ENCODE data around the gene TRIM62. TPM values are rescaled to one million over a fixed set of nuclear protein-coding genes. Genes with fewer than 3 reads are reported as not detected.

TRIM62 gene
- polyA plus RNA-seq, 4 donors = 2.4 to 3.6 (median 2.8) TPM

- peaks cover 0 to 2% of the 10 kb centered on the region in 2 donors for H3K9me3 ChIP-seq (ENCODE audit: control insufficient read depth in 2 of 2, insufficient read depth in 1 of 2, low read depth in 1 of 2, low read length in 1 of 2)
- H3K27me3 ChIP-seq (ENCODE audit: control insufficient read depth in 3 of 3, insufficient read depth in 3 of 3, low read length in 3 of 3) = no peaks in the 10 kb centered on the region
- peak in 1 of 2 donors; percentile 47 for DNase-seq
- no peaks in the 10 kb centered on the region for H3K4me1 ChIP-seq (ENCODE audit: control insufficient read depth in 3 of 3, insufficient read depth in 2 of 3, low read depth in 1 of 3, low read length in 2 of 3)
- FAIRE-seq = no peak
- peak overlapping the region in 1 of 3 donors; percentile 47 for H3K27ac ChIP-seq (ENCODE audit: low read depth in 1 of 3, low read length in 2 of 3)
- 45 to 83% (median 74%) methylated on average over 24 to 25 of the region's 25 CpGs for WGBS, 3 donors
- no peak overlapping the region for H3K4me3 ChIP-seq (ENCODE audit: low read depth in 1 of 3, low read length in 3 of 3)
- H3K36me3 ChIP-seq (ENCODE audit: control insufficient read depth in 3 of 3, insufficient read depth in 2 of 3, low read depth in 1 of 3, low read length in 3 of 3) = peaks cover 0 to 14% (median 0%) of the 10 kb centered on the region in 3 donors
These were observed 20.7 kb downstream of the TRIM62 start for GRCh38 chr1:33161061-33161681.

GRCh38 chr1:33159577-33159976 is 22.3 kb downstream of the TRIM62 start:
- WGBS, 3 donors = 97 to 99% (median 98%) methylated on average over 26 of the region's 26 CpGs
- FAIRE-seq = no peak
- DNase-seq = no peak
- H3K4me1 ChIP-seq (ENCODE audit: control insufficient read depth in 3 of 3, insufficient read depth in 2 of 3, low read depth in 1 of 3, low read length in 2 of 3) = no peaks in the 10 kb centered on the region
- H3K4me3 ChIP-seq (ENCODE audit: low read depth in 1 of 3, low read length in 3 of 3) = no peak overlapping the region
- no peaks in the 10 kb centered on the region for H3K9me3 ChIP-seq (ENCODE audit: control insufficient read depth in 2 of 2, insufficient read depth in 1 of 2, low read depth in 1 of 2, low read length in 1 of 2)
- peaks cover 0 to 15% (median 0%) of the 10 kb centered on the region in 3 donors for H3K36me3 ChIP-seq (ENCODE audit: control insufficient read depth in 3 of 3, insufficient read depth in 2 of 3, low read depth in 1 of 3, low read length in 3 of 3)
- H3K27ac ChIP-seq (ENCODE audit: low read depth in 1 of 3, low read length in 2 of 3) = no peak overlapping the region
- no peaks in the 10 kb centered on the region for H3K27me3 ChIP-seq (ENCODE audit: control insufficient read depth in 3 of 3, insufficient read depth in 3 of 3, low read length in 3 of 3)

GRCh38 chr1:33158366-33158765 is 23.5 kb downstream of the TRIM62 start:
- WGBS, 3 donors = 95 to 100% (median 100%) methylated on average over 3 of the region's 3 CpGs
- Histone ChIP-seq H3K4me3 (ENCODE audit: low read depth in 1 of 3, low read length in 3 of 3) (no peak overlapping the region), H3K27me3 (ENCODE audit: control insufficient read depth in 3 of 3, insufficient read depth in 3 of 3, low read length in 3 of 3) (no peaks in the 10 kb centered on the region), H3K27ac (ENCODE audit: low read depth in 1 of 3, low read length in 2 of 3) (no peak overlapping the region), H3K36me3 (ENCODE audit: control insufficient read depth in 3 of 3, insufficient read depth in 2 of 3, low read depth in 1 of 3, low read length in 3 of 3) (peaks cover 0 to 16% (median 0%) of the 10 kb centered on the region in 3 donors), H3K4me1 (ENCODE audit: control insufficient read depth in 3 of 3, insufficient read depth in 2 of 3, low read depth in 1 of 3, low read length in 2 of 3) (no peaks in the 10 kb centered on the region), H3K9me3 (ENCODE audit: control insufficient read depth in 2 of 2, insufficient read depth in 1 of 2, low read depth in 1 of 2, low read length in 1 of 2) (no peaks in the 10 kb centered on the region)
- DNase-seq (no peak), FAIRE-seq (no peak)

- Histone ChIP-seq H3K36me3 (ENCODE audit: control insufficient read depth in 3 of 3, insufficient read depth in 2 of 3, low read depth in 1 of 3, low read length in 3 of 3) (peaks cover 0 to 16% (median 0%) of the 10 kb centered on the region in 3 donors), H3K27ac (ENCODE audit: low read depth in 1 of 3, low read length in 2 of 3) (no peak overlapping the region), H3K27me3 (ENCODE audit: control insufficient read depth in 3 of 3, insufficient read depth in 3 of 3, low read length in 3 of 3) (no peaks in the 10 kb centered on the region), H3K4me1 (ENCODE audit: control insufficient read depth in 3 of 3, insufficient read depth in 2 of 3, low read depth in 1 of 3, low read length in 2 of 3) (no peaks in the 10 kb centered on the region), H3K9me3 (ENCODE audit: control insufficient read depth in 2 of 2, insufficient read depth in 1 of 2, low read depth in 1 of 2, low read length in 1 of 2) (no peaks in the 10 kb centered on the region), H3K4me3 (ENCODE audit: low read depth in 1 of 3, low read length in 3 of 3) (no peak overlapping the region)
- no peak for DNase-seq
- WGBS, 3 donors = 89 to 95% (median 94%) methylated on average over 4 of the region's 4 CpGs
- FAIRE-seq = no peak
These were observed 24.7 kb downstream of the TRIM62 start for GRCh38 chr1:33157131-33157530.

- Histone ChIP-seq H3K9me3 (ENCODE audit: control insufficient read depth in 2 of 2, insufficient read depth in 1 of 2, low read depth in 1 of 2, low read length in 1 of 2) (no peaks in the 10 kb centered on the region), H3K4me1 (ENCODE audit: control insufficient read depth in 3 of 3, insufficient read depth in 2 of 3, low read depth in 1 of 3, low read length in 2 of 3) (no peaks in the 10 kb centered on the region), H3K4me3 (ENCODE audit: low read depth in 1 of 3, low read length in 3 of 3) (no peak overlapping the region), H3K36me3 (ENCODE audit: control insufficient read depth in 3 of 3, insufficient read depth in 2 of 3, low read depth in 1 of 3, low read length in 3 of 3) (peaks cover 0 to 20% (median 0%) of the 10 kb centered on the region in 3 donors), H3K27ac (ENCODE audit: low read depth in 1 of 3, low read length in 2 of 3) (no peak overlapping the region), H3K27me3 (ENCODE audit: control insufficient read depth in 3 of 3, insufficient read depth in 3 of 3, low read length in 3 of 3) (no peaks in the 10 kb centered on the region)
- WGBS, 3 donors = 66 to 73% (median 69%) methylated on average over 4 of the region's 4 CpGs
- DNase-seq = peak in 1 of 2 donors; percentile 6
- no peak for FAIRE-seq
These were observed 25.8 kb downstream of the TRIM62 start for GRCh38 chr1:33155877-33156538.

GRCh38 chr1:33153650-33154049 is 28.2 kb downstream of the TRIM62 start:
- Histone ChIP-seq H3K27me3 (ENCODE audit: control insufficient read depth in 3 of 3, insufficient read depth in 3 of 3, low read length in 3 of 3) (no peaks in the 10 kb centered on the region), H3K27ac (ENCODE audit: low read depth in 1 of 3, low read length in 2 of 3) (no peak overlapping the region), H3K9me3 (ENCODE audit: control insufficient read depth in 2 of 2, insufficient read depth in 1 of 2, low read depth in 1 of 2, low read length in 1 of 2) (no peaks in the 10 kb centered on the region), H3K4me1 (ENCODE audit: control insufficient read depth in 3 of 3, insufficient read depth in 2 of 3, low read depth in 1 of 3, low read length in 2 of 3) (no peaks in the 10 kb centered on the region), H3K4me3 (ENCODE audit: low read depth in 1 of 3, low read length in 3 of 3) (no peak overlapping the region), H3K36me3 (ENCODE audit: control insufficient read depth in 3 of 3, insufficient read depth in 2 of 3, low read depth in 1 of 3, low read length in 3 of 3) (peaks cover 0 to 15% (median 0%) of the 10 kb centered on the region in 3 donors)
- WGBS, 3 donors = 91 to 96% (median 94%) methylated on average over 2 of the region's 2 CpGs
- FAIRE-seq (no peak), DNase-seq (no peak)

- no peaks in the 10 kb centered on the region for H3K27me3 ChIP-seq (ENCODE audit: control insufficient read depth in 3 of 3, insufficient read depth in 3 of 3, low read length in 3 of 3)
- H3K27ac ChIP-seq (ENCODE audit: low read depth in 1 of 3, low read length in 2 of 3) = no peak overlapping the region
These were observed 29.0 kb downstream of the TRIM62 start for GRCh38 chr1:33152685-33153432.

GRCh38 chr1:33151116-33151515 is 30.7 kb downstream of the TRIM62 start:
- H3K9me3 ChIP-seq (ENCODE audit: control insufficient read depth in 2 of 2, insufficient read depth in 1 of 2, low read depth in 1 of 2, low read length in 1 of 2) = no peaks in the 10 kb centered on the region
- H3K27me3 ChIP-seq (ENCODE audit: control insufficient read depth in 3 of 3, insufficient read depth in 3 of 3, low read length in 3 of 3) = no peaks in the 10 kb centered on the region
- DNase-seq = no peak
- H3K4me1 ChIP-seq (ENCODE audit: control insufficient read depth in 3 of 3, insufficient read depth in 2 of 3, low read depth in 1 of 3, low read length in 2 of 3) = no peaks in the 10 kb centered on the region
- WGBS, 3 donors = 55 to 86% (median 76%) methylated on average over 7 of the region's 7 CpGs
- no peak overlapping the region for H3K4me3 ChIP-seq (ENCODE audit: low read depth in 1 of 3, low read length in 3 of 3)
- FAIRE-seq = no peak
- no peak overlapping the region for H3K27ac ChIP-seq (ENCODE audit: low read depth in 1 of 3, low read length in 2 of 3)
- H3K36me3 ChIP-seq (ENCODE audit: control insufficient read depth in 3 of 3, insufficient read depth in 2 of 3, low read depth in 1 of 3, low read length in 3 of 3) = peaks cover 2 to 22% (median 4%) of the 10 kb centered on the region in 3 donors

More at GRCh38 chr1:33152685-33153432, 29.0 kb downstream of the TRIM62 start:
- 54 to 90% (median 89%) methylated on average over 2 of the region's 2 CpGs for WGBS, 3 donors
- no peak for FAIRE-seq
- no peak for DNase-seq
- H3K9me3 ChIP-seq (ENCODE audit: control insufficient read depth in 2 of 2, insufficient read depth in 1 of 2, low read depth in 1 of 2, low read length in 1 of 2) = no peaks in the 10 kb centered on the region
- no peaks in the 10 kb centered on the region for H3K4me1 ChIP-seq (ENCODE audit: control insufficient read depth in 3 of 3, insufficient read depth in 2 of 3, low read depth in 1 of 3, low read length in 2 of 3)
- H3K4me3 ChIP-seq (ENCODE audit: low read depth in 1 of 3, low read length in 3 of 3) = no peak overlapping the region
- H3K36me3 ChIP-seq (ENCODE audit: control insufficient read depth in 3 of 3, insufficient read depth in 2 of 3, low read depth in 1 of 3, low read length in 3 of 3) = peaks cover 0 to 9% (median 0%) of the 10 kb centered on the region in 3 donors
